H1 (cell line): ENCODE data around the gene RCL1. TPM values are rescaled to one million over a fixed set of nuclear protein-coding genes. Genes with fewer than 3 reads are reported as not detected.

Source experiments
- BACH1 ChIP-seq: IDR thresholded peaks from 2 replicates; pipeline ENCODE4 v1.6.1; 2012; ENCODE audit warnings: low read length, improper control_type of control experiment
- EGR1 ChIP-seq: IDR thresholded peaks from 2 replicates; pipeline ENCODE4 v1.6.1; 2011; ENCODE audit warnings: low read depth, low read length, borderline replicate concordance
- KDM5A ChIP-seq: fragments of 200-600 bp; IDR thresholded peaks from 2 replicates; pipeline ENCODE4 v1.7.1; 2012; ENCODE audit warnings: mild to moderate bottlenecking, low read length, inconsistent platforms, mixed read lengths
- SIRT6 ChIP-seq: IDR thresholded peaks from one replicate; pipeline ENCODE4 v1.7.1; 2012; ENCODE audit warnings: low read length, inconsistent platforms
- polyA plus RNA-seq, 7 experiments: library from polyadenylated mRNA; depleted of rRNA in 3 of 7; stranded (reverse) in 5 of 7; unstranded in 2 of 7; fragments of >200 nt in 5 of 7; fragments of 200-250 nt in 2 of 7; gene quantifications; 1 replicate in 5 of 7; 2 replicates in 1 of 7; 4 replicates in 1 of 7; pipeline versions ENCODE4 v1.2.1 to v1.2.3, GENCODE V29; 2011 to 2013; ENCODE audit warnings: missing spikeins in 2 of 7, mixed read lengths in 2 of 7
- total RNA-seq: library from RNA; stranded (reverse); fragmentation: NEBNext Ultra II Directional; extraction: Animal tissue kit (Norgen Biotek cat#: 25700); gene quantifications from 2 replicates; pipeline ENCODE4 v1.2.1, GENCODE V29; 2021

The RCL1 gene
- total and polyA plus RNA-seq, 2 of the 8 experiments (the other 6 are each of a cell fraction or from before 2014, with no cell fraction given), result 21.0 to 29.5 TPM

- no peak for TF ChIP-seq SIRT6
- TF ChIP-seq BACH1, result no peak
- TF ChIP-seq KDM5A, result no peak
- no peak for TF ChIP-seq EGR1
Measured at GRCh38 chr9:4860383-4860782, 67.6 kb downstream of the RCL1 start (continued).
